ENCODE measurements around the gene THOC5. TPM values are rescaled to one million over a fixed set of nuclear protein-coding genes. Genes with fewer than 3 reads are reported as not detected.

Gene THOC5
- total and polyA plus RNA-seq, 4 donors, result 21.0 to 51.8 (median 27.9) TPM

DNA sequence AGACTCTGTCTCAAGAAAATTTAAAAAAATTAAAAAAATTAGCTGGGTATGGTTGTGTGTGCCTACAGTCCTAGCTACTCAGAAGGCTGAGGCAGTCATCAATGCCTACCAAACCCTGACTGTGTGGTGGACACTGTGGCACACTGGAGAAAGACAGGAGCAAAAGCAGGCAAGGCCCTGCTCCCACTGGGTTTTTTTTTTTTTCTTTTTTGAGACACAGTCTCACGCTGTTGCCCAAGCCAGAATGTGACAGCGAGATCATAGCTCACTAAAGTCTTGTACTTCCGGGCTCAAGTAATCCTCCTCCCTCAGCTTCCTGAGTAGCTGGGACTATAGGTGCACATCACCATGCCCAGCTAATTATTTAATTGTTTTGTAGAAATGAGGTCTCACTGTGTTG, 68.9 kb downstream of the THOC5 start:
- WGBS, 2 donors, result 92 to 95% methylated on average over 3 of the region's 3 CpGs
- H3K4me1 ChIP-seq (ENCODE audit: control insufficient read depth in 5 of 5, insufficient read depth in 5 of 5, low read length in 5 of 5), result peaks cover 0 to 21% (median 0%) of the 10 kb centered on the region in 5 donors
- TF ChIP-seq, protein P1, sequence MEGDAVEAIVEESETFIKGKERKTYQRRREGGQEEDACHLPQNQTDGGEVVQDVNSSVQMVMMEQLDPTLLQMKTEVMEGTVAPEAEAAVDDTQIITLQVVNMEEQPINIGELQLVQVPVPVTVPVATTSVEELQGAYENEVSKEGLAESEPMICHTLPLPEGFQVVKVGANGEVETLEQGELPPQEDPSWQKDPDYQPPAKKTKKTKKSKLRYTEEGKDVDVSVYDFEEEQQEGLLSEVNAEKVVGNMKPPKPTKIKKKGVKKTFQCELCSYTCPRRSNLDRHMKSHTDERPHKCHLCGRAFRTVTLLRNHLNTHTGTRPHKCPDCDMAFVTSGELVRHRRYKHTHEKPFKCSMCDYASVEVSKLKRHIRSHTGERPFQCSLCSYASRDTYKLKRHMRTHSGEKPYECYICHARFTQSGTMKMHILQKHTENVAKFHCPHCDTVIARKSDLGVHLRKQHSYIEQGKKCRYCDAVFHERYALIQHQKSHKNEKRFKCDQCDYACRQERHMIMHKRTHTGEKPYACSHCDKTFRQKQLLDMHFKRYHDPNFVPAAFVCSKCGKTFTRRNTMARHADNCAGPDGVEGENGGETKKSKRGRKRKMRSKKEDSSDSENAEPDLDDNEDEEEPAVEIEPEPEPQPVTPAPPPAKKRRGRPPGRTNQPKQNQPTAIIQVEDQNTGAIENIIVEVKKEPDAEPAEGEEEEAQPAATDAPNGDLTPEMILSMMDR (IDR thresholded peaks at IDR 0.05; ENCODE audit: control extremely low read depth, extremely low read depth), result no peak
- no peak overlapping the region for H3K9ac ChIP-seq (ENCODE audit: insufficient read depth in 1 of 2, low read length in 2 of 2)
- ATAC-seq (ENCODE audit: insufficient read depth, low FRiP score), result no peak
- peaks cover 0 to 15% (median 0%) of the 10 kb centered on the region in 4 donors for H3K9me3 ChIP-seq (ENCODE audit: control insufficient read depth in 4 of 4, insufficient read depth in 3 of 4, low read length in 3 of 4)
- no peak overlapping the region for H3K4me3 ChIP-seq
- H3K36me3 ChIP-seq (ENCODE audit: control insufficient read depth in 4 of 4, insufficient read depth in 4 of 4, low read length in 4 of 4), result no peaks in the 10 kb centered on the region
- DNase-seq, result no peak
- no peak overlapping the region for H3K27ac ChIP-seq (ENCODE audit: low read depth in 1 of 2, low read length in 1 of 2)
- peaks cover 2 to 3% (median 3%) of the 10 kb centered on the region in 3 donors for H3K27me3 ChIP-seq (ENCODE audit: control insufficient read depth in 3 of 3, insufficient read depth in 3 of 3, low read length in 2 of 3)

- WGBS, 2 donors, result 96 to 98% methylated on average over 13 of the region's 13 CpGs
- peaks cover 3 to 16% (median 13%) of the 10 kb centered on the region in 3 donors for H3K27me3 ChIP-seq (ENCODE audit: control insufficient read depth in 3 of 3, insufficient read depth in 3 of 3, low read length in 2 of 3)
These were observed 70.3 kb downstream of the THOC5 start for GRCh38 chr22:29483254-29483653.

DNA sequence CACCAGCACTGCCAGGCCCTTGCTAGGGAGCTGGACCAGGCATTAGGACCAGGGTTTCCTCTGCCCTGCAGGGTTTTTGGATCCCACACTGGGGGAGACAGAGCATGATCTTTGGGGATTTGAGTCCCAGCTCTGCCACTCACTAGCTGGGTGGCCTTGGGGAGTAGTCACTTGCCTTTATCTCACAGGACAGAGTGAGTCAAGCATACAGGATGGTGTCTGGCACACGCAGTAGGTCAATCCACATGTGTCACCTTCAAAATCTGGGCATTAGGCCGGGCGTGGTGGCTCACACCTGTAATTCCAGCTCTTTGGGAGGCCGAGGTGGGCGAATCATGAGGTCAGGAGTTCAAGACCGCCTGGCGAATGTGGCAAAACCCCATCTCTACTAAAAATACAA, 70.8 kb downstream of the THOC5 start:
- no peaks in the 10 kb centered on the region for H3K36me3 ChIP-seq (ENCODE audit: control insufficient read depth in 4 of 4, insufficient read depth in 4 of 4, low read length in 4 of 4)
- 94 to 96% methylated on average over 7 of the region's 7 CpGs for WGBS, 2 donors
- H3K4me3 ChIP-seq, result no peak overlapping the region
- TF ChIP-seq, protein P1 (IDR thresholded peaks at IDR 0.05; ENCODE audit: control extremely low read depth, extremely low read depth), result no peak
- H3K27me3 ChIP-seq (ENCODE audit: control insufficient read depth in 3 of 3, insufficient read depth in 3 of 3, low read length in 2 of 3), result peaks cover 3 to 19% (median 17%) of the 10 kb centered on the region in 3 donors
- ATAC-seq (ENCODE audit: insufficient read depth, low FRiP score), result no peak
- peaks cover 0 to 25% (median 0%) of the 10 kb centered on the region in 5 donors for H3K4me1 ChIP-seq (ENCODE audit: control insufficient read depth in 5 of 5, insufficient read depth in 5 of 5, low read length in 5 of 5)
- H3K9me3 ChIP-seq (ENCODE audit: control insufficient read depth in 4 of 4, insufficient read depth in 3 of 4, low read length in 3 of 4), result peaks cover 0 to 16% (median 0%) of the 10 kb centered on the region in 4 donors
- no peak overlapping the region for H3K27ac ChIP-seq (ENCODE audit: low read depth in 1 of 2, low read length in 1 of 2)
- no peak for DNase-seq
- H3K9ac ChIP-seq (ENCODE audit: insufficient read depth in 1 of 2, low read length in 2 of 2), result no peak overlapping the region

More at GRCh38 chr22:29483254-29483653, 70.3 kb downstream of the THOC5 start:
- TF ChIP-seq, protein P1 (IDR thresholded peaks at IDR 0.05; ENCODE audit: control extremely low read depth, extremely low read depth), result no peak
- H3K9me3 ChIP-seq (ENCODE audit: control insufficient read depth in 4 of 4, insufficient read depth in 3 of 4, low read length in 3 of 4), result peaks cover 0 to 16% (median 0%) of the 10 kb centered on the region in 4 donors
- peaks cover 0 to 25% (median 0%) of the 10 kb centered on the region in 5 donors for H3K4me1 ChIP-seq (ENCODE audit: control insufficient read depth in 5 of 5, insufficient read depth in 5 of 5, low read length in 5 of 5)
- ATAC-seq (ENCODE audit: insufficient read depth, low FRiP score) (no peak), DNase-seq (no peak)
- H3K4me3 ChIP-seq, result no peak overlapping the region
- no peak overlapping the region for H3K27ac ChIP-seq (ENCODE audit: low read depth in 1 of 2, low read length in 1 of 2)
- H3K9ac ChIP-seq (ENCODE audit: insufficient read depth in 1 of 2, low read length in 2 of 2), result no peak overlapping the region
- no peaks in the 10 kb centered on the region for H3K36me3 ChIP-seq (ENCODE audit: control insufficient read depth in 4 of 4, insufficient read depth in 4 of 4, low read length in 4 of 4)

DNA sequence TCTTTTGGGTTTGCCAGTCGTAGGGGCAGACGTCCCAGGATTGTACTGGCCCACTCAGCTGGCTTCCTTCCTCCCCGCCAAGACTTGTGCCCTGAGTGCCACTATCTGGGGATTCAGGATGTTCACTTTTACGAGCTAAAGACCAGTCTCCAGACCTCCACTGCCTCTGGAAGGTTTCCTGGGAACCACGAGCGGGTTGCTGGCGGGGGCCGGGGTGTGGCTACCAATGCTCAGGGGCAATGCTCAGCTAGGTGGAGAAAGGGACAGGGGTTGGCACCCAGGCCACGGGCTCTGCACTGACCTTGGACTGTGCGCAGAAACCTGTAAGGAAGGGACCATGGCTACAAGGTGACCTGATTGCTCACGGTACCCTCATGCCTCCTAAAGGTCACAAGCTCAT, 71.3 kb downstream of the THOC5 start:
- Histone ChIP-seq H3K27me3 (ENCODE audit: control insufficient read depth in 3 of 3, insufficient read depth in 3 of 3, low read length in 2 of 3) (peaks cover 3 to 19% (median 17%) of the 10 kb centered on the region in 3 donors), H3K36me3 (ENCODE audit: control insufficient read depth in 4 of 4, insufficient read depth in 4 of 4, low read length in 4 of 4) (no peaks in the 10 kb centered on the region), H3K4me1 (ENCODE audit: control insufficient read depth in 5 of 5, insufficient read depth in 5 of 5, low read length in 5 of 5) (peaks cover 0 to 25% (median 0%) of the 10 kb centered on the region in 5 donors), H3K9me3 (ENCODE audit: control insufficient read depth in 4 of 4, insufficient read depth in 3 of 4, low read length in 3 of 4) (peaks cover 0 to 16% (median 0%) of the 10 kb centered on the region in 4 donors), H3K27ac (ENCODE audit: low read depth in 1 of 2, low read length in 1 of 2) (no peak overlapping the region), H3K4me3 (no peak overlapping the region), H3K9ac (ENCODE audit: insufficient read depth in 1 of 2, low read length in 2 of 2) (no peak overlapping the region)
- TF ChIP-seq, protein P1 (IDR thresholded peaks at IDR 0.05; ENCODE audit: control extremely low read depth, extremely low read depth), result no peak
- DNase-seq, result no peak
- 56 to 72% methylated on average over 11 of the region's 11 CpGs for whole genome bisulfite sequencing, 2 donors
- ATAC-seq (ENCODE audit: insufficient read depth, low FRiP score), result no peak

Measured in lung (tissue), 12 donors.